Measurements from ENCODE around the gene HP1BP3.
"Not testable (repeated sequence)": the region's sequence is repeated elsewhere in the genome, so short reads cannot be mapped to it uniquely, and the experiment has no call there.

HP1BP3 gene

GRCh38 chr1:20787029-20787839 is at the start of gene HP1BP3:
Gene HP1BP3, minus strand, starts transcription at chr1:20787307. Its CDS starts 6,867 bp downstream, at chr1:20780440.
- peak; percentile 45 for DNase-seq (ENCODE audit: low read depth)

- DNase-seq (ENCODE audit: low read depth): no peak
Measured at GRCh38 chr1:20836230-20836629, 49.1 kb upstream of the HP1BP3 start.

- no peak for DNase-seq (ENCODE audit: low read depth)
Measured at GRCh38 chr1:20834780-20835179, 47.7 kb upstream of the HP1BP3 start.

GRCh38 chr1:20834192-20834591 is 47.1 kb upstream of the HP1BP3 start:
- DNase-seq (ENCODE audit: low read depth): no peak

- DNase-seq (ENCODE audit: low read depth): no peak
Measured at GRCh38 chr1:20830378-20830777, 43.3 kb upstream of the HP1BP3 start.

GRCh38 chr1:20829946-20830345 is 42.8 kb upstream of the HP1BP3 start:
- DNase-seq (ENCODE audit: low read depth): no peak

GRCh38 chr1:20829531-20829930 is 42.4 kb upstream of the HP1BP3 start:
- no peak for DNase-seq (ENCODE audit: low read depth)

- DNase-seq (ENCODE audit: low read depth): no peak
Measured at GRCh38 chr1:20823845-20824244, 36.7 kb upstream of the HP1BP3 start.

GRCh38 chr1:20821466-20821865 is 34.4 kb upstream of the HP1BP3 start:
- no peak for DNase-seq (ENCODE audit: low read depth)

GRCh38 chr1:20819818-20820217 is 32.7 kb upstream of the HP1BP3 start:
- DNase-seq (ENCODE audit: low read depth): no peak

GRCh38 chr1:20814534-20814871 is 27.4 kb upstream of the HP1BP3 start:
- DNase-seq (ENCODE audit: low read depth): no peak

- no peak for DNase-seq (ENCODE audit: low read depth)
Measured at GRCh38 chr1:20811916-20812315, 24.8 kb upstream of the HP1BP3 start.

- no peak for DNase-seq (ENCODE audit: low read depth)
Measured at GRCh38 chr1:20793236-20793635, 6.1 kb upstream of the HP1BP3 start.

GRCh38 chr1:20792196-20792595 is 5.1 kb upstream of the HP1BP3 start:
- no peak for DNase-seq (ENCODE audit: low read depth)

GRCh38 chr1:20790785-20791184 is 3.7 kb upstream of the HP1BP3 start:
- DNase-seq (ENCODE audit: low read depth): no peak

- not testable (repeated sequence) for DNase-seq (ENCODE audit: low read depth)
Measured at GRCh38 chr1:20789598-20789997, 2.5 kb upstream of the HP1BP3 start.

- DNase-seq (ENCODE audit: low read depth): peak; percentile 25
Measured at GRCh38 chr1:20787840-20788795, 1.0 kb upstream of the HP1BP3 start.

- DNase-seq (ENCODE audit: low read depth): peak; percentile 91
Measured at GRCh38 chr1:20786253-20787028, 666 bp downstream of the HP1BP3 start.

- DNase-seq (ENCODE audit: low read depth): peak; percentile 12
Measured at GRCh38 chr1:20785907-20786252, 1.2 kb downstream of the HP1BP3 start.

GRCh38 chr1:20775700-20776099 is 11.4 kb downstream of the HP1BP3 start:
- DNase-seq (ENCODE audit: low read depth): no peak

- DNase-seq (ENCODE audit: low read depth): no peak
Measured at GRCh38 chr1:20771780-20772179, 15.3 kb downstream of the HP1BP3 start.

- DNase-seq (ENCODE audit: low read depth): no peak
Measured at GRCh38 chr1:20770314-20771087, 16.6 kb downstream of the HP1BP3 start.
